Measurements from ENCODE around the gene FADS2.

DNA sequence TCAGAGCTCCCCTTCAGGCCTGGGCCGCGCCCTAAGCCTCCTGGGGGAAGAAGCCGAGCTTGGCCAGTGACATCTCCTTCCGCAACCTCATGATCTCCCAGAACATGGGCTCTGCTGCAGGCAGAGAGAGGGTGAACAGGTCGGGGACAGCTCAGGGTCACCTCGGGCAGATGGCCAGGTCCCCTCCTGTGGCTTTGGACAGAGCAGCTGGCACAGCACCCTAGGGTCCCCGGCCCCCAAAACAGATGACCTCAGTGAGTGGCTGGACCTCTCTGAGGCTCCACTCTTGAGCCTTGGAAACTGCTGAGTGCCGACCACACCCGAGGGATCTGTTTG is 70.1 kb downstream of the FADS2 start:
- TF ChIP-seq EZH2 (optimal IDR thresholded peaks at IDR 0.05; ENCODE audit: low read depth, low read length) (no peak), EZH2phosphoT487 (IDR thresholded peaks at IDR 0.05; ENCODE audit: low read length) (no peak)
- TF ChIP-seq, protein P1, sequence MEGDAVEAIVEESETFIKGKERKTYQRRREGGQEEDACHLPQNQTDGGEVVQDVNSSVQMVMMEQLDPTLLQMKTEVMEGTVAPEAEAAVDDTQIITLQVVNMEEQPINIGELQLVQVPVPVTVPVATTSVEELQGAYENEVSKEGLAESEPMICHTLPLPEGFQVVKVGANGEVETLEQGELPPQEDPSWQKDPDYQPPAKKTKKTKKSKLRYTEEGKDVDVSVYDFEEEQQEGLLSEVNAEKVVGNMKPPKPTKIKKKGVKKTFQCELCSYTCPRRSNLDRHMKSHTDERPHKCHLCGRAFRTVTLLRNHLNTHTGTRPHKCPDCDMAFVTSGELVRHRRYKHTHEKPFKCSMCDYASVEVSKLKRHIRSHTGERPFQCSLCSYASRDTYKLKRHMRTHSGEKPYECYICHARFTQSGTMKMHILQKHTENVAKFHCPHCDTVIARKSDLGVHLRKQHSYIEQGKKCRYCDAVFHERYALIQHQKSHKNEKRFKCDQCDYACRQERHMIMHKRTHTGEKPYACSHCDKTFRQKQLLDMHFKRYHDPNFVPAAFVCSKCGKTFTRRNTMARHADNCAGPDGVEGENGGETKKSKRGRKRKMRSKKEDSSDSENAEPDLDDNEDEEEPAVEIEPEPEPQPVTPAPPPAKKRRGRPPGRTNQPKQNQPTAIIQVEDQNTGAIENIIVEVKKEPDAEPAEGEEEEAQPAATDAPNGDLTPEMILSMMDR (IDR thresholded peaks at IDR 0.05; ENCODE audit: low read length): no peak
